HT1080 (cell line): ENCODE results near the gene ZNF765. TPM values are rescaled to one million over a fixed set of nuclear protein-coding genes. Genes with fewer than 3 reads are reported as not detected.
"Not testable (repeated sequence)": the region's sequence is repeated elsewhere in the genome, so short reads cannot be mapped to it uniquely, and the experiment has no call there.

Experiments
- DNase-seq: peaks from one replicate; pipeline ENCODE4 v3.0.0-alpha.2; 2015; ENCODE audit warnings: low read depth
- total RNA-seq: library from RNA; depleted of rRNA; stranded (reverse); fragments of >200 nt; shearing (Covaris generic); gene quantifications from 2 replicates; pipeline ENCODE4 v1.2.3, GENCODE V29; 2014

Gene ZNF765
- total RNA-seq, 1 experiment from 2014 or later: 8.0 TPM

- not testable (repeated sequence) for DNase-seq
Measured at GRCh38 chr19:53420520-53421315, 25.8 kb downstream of the ZNF765 start.

DNA sequence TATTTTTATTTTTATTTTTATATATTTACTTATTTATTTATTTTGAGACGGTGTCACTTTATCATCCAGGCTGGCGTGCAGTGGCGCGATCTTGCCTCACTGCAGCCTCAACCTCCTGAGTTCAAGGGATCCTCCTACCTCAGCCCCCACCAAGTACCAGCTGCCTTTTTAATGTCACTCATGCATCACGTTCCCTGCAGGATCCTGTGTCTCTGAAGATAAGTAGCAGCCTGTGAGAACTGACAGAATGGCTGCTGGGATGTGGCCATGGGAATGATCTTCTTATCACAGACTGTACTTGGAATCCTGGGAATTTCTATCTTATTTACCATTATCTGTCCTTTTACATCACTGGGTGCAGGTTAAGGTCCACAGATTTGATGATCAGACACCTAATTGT, 27.6 kb downstream of the ZNF765 start:
- no peak for DNase-seq

DNA sequence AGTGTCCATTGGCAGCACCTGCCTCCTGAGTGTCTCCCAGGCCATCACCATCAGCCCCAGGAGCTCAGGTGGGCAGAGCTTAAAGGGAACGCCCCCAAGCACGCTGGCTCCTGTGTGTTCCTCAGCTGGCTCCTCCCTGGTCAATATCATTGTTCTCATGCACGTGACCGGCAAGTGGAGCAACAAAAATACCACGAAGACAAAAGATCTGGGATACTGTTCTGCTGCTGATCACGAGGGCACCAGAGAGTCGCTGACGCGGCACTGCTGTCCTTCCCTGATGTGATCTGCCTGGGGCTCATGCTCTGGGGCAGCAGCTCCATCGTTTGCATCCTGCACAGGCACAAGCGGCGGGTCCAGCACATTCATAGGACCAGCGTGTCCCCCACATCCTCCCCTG, 28.1 kb downstream of the ZNF765 start:
- not testable (repeated sequence) for DNase-seq

DNA sequence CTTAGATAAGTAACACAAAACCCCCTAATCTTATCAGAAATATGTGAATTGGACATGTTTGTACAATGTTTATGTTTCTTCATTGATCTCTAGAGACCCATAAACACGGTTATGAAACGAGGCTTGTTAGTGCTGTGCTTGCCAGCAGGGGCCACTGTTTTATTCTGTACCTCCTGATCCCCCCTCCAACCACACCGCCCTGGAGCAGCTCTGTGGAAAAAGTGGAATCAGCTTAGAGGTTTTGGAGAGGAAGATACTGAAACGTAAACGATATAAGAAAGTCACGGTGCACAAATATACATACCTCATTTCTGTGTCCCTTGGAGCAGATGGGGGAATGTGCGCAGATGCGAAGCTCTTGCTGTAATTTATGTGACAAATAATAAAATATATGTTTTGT, 28.7 kb downstream of the ZNF765 start:
- not testable (repeated sequence) for DNase-seq

DNA sequence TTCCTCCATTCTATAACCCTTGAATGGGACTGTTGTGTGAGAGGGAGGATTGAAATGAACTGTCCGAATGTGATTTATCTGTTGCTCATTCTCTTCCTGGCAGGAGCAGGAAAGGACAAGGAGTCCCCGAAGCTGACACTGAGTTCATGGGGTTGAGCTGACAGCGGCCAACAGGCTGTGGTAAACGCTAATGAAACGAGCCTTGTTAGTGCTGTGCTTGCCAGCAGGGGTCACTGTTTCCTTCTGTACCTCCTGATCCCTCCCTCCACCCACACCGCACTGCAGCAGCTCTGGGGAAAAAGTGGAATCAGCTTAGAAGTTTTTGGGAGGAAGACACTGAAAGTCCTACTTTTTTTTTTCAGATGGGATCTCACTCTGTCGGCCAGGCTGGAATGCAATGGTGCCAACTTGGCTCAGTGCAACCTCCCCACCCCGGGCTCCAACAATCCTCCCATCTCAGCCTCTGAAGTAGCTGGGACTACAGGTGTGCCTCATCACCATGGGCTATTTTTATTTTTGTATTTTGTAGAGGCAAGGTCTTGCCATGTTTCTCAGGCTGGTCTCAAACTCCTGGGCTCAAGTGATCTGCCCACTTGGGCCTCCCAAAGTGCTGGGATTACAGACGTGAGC, 30.1 kb downstream of the ZNF765 start:
- peak; percentile 42 for DNase-seq

GRCh38 chr19:53431399-53432087, 36.6 kb downstream of the ZNF765 start, which contains the start of gene ZNF761:
Gene ZNF761 (plus strand): TSS chr19:53431984. CDS start chr19:53447269, 15,285 bp downstream.
- DNase-seq: peak; percentile 75

DNA sequence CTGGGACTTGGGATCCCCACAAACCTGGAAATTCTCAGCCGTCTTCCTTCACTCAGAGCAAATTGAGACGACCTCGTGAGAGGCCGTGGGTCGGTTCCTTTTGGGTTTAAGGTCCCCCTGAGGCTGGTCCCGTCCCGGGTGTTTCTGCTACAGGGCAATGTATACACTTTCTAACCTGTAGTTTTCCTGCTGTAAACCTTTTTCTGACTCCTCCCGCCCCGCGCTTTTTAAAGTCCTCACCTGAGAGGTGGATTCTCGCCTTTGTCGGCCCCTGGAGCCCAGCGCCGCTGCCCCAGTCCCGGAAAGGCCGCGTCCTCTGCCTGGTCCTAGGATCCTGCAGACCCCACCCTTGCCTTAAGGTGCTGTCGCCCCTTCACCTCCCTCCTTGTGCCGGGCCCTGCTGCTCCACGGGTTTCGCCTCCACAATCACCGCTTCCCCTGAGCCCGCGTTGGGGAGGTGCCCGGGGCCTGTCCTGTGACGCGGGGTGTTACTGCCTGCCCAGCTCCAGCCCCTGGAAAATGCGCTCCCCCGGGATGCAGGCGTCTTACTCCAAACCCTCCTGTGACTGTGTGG, 37.2 kb downstream of the ZNF765 start:
- peak; percentile 17 for DNase-seq

DNA sequence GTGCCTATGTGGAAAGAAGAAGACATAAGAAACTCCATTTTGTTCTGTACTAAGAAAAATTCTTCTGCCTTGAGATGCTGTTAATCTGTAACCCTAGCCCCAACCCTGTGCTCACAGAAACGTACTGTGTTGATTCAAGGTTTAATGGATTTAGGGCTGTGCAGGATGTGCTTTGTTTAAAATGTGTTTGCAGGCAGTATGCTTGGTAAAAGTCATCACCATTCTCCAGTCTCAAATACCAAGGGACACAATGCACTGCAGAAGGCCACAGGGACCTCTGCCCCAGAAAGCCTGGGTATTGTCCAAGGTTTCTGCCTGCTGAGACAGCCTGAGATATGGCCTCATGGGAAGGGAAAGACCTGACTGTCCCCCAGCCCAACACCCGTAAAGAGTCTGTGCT, 48.9 kb downstream of the ZNF765 start:
- not testable (repeated sequence) for DNase-seq

GRCh38 chr19:53447196-53447595, 52.2 kb downstream of the ZNF765 start:
- not testable (repeated sequence) for DNase-seq

DNA sequence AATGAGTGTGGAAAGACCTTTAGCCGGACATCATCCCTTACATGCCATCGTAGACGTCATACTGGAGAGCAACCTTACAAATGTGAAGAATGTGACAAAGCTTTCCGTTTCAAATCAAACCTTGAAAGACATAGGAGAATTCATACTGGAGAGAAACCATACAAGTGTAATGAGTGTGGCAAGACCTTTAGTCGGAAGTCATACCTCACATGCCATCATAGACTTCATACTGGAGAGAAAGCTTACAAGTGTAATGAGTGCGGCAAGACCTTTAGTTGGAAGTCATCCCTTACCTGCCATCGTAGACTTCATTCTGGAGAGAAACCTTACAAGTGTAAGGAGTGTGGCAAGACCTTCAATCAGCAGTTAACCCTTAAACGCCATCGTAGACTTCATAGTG, 60.9 kb downstream of the ZNF765 start:
- DNase-seq: no peak

- DNase-seq: not testable (repeated sequence)
Measured at GRCh38 chr19:53460131-53460721, 65.3 kb downstream of the ZNF765 start.

GRCh38 chr19:53461866-53462265, 66.9 kb downstream of the ZNF765 start:
- no peak for DNase-seq

DNA sequence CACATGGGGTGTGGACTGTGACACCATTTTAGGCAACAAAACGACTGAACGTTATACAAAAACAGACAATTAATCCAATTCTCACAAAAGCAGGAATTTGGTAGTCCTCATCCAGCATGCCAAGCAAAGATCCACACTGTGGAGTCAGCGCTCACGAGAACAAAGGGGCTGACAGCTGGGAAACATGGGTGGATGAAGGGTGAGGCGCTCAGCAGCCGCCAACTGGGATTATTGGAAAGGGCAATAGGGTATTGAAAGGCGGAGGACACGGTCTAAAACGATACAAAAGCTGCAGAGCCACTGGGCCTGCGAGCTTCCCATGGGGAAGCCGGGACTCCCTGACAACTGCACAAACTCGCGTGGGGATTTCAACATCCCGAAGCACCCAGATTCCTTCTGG, 67.9 kb downstream of the ZNF765 start:
- no peak for DNase-seq

DNA sequence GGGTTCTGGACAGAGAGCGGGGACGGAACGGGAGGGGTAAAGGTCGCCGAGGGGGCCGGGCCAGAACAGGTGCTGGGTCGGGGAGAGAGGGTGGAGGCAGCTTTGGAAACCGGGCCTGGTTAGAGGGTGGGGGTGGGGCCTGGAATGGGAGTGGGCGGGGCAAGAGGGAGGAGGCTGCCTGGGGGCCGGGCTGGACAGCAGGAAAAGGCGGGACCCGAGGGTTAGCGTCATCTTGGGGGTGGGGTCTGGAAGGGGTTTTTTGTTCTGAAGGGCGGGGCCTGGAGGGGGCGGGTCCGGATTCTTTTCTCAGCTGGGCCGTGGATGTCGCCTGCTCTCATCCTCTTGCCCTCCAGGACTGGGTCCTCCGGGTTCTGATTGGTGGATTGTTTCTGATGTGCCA, 68.3 kb downstream of the ZNF765 start:
- no peak for DNase-seq

DNA sequence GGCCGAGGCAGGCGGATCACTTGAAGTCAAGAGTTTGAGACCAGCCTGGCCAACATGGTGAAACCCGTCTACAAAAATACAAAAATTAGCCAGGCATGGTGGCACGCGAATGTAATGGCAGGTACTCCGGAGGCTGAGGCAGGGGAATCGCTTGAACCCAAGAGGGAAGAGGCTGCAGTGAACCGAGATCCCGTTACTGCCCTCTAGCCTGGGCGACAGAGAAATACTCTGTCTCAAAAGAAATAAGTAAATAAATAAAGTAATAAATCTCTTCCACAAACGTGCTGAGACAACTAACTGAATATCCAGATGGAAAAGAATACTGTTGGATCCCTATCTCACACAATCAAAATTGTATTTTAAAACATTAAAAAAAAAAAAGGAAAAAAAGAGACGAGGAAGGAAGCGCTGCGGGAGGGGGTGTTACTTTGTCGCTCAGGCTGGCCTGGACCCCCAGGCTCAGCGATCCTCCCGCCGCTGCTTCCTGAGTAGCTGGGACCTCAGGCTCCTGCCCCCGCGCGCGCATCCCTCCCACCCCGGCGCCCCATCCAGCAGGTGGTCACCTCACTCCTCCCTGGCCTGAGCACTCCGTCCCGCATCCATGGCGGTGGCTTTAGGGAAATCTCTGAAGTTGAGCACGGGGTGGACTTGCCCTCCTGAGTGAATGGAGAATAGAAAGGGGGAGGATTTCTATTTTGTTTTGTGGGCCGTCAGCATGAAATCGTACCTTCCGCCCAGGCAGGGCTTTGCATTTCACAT, 72.0 kb downstream of the ZNF765 start:
- DNase-seq: no peak

DNA sequence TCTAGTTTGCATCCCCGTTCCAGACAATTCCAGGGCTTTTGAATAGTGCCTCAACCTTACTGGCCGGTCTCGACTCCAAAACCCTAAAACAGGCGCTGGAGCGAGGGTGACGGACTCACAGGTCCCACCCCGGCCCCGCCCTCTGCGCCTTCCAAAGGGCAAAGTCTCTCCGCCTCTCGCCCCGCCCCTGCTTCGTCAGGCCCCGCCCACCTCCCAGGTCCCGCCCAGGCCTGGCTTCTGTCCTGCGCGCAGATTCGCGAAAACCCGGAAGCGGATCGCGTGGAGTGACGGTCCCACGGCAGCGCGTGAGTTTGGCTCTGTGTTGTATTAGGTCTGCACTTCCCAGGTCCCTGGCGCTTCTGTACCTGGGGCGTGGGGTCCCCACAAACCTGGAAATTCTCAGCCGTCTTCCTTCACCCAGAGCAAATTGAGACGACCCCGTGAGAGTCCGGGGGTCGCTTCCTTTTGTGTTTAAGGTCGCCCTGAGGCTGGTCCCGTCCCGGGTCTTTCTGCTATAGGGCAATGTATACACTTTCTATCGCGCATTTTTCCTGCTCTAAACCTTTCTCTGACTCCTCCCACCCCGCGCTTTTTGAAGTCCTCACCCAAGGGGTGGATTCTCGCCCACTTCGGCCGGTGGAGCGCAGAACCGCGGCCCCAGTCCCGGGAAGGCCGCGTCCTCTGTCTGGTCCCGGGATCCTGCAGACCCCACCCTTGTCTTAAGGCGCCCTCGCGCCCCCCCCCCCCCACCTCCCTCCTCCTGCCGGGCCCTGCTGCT, 72.7 kb downstream of the ZNF765 start, which contains the start of gene ZNF813:
Gene ZNF813 (plus strand): TSS at position 249 of the 778 bp plus-strand sequence. CDS start 16,090 bp downstream, outside the sequence.
- DNase-seq: peak; percentile 17

DNA sequence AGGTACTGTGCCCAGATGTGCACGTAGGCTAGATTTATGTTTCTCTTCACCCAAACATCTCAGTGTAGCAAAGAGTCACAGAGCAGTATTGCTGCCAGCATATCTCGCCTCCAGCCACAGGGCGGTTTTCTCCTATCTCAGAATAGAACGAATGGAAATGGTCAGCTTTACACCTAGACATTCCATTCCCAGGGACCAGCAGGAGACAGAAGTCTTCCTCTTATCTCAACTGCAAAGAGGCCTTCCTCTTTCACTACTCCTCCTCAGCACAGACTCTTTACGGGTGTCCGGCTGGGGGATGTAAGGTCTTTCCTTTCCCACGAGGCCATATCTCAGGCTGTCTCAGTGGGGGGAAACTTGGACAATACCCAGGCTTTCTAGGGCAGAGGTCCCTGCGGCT, 73.7 kb downstream of the ZNF765 start:
- DNase-seq: not testable (repeated sequence)

- no peak for DNase-seq
Measured at GRCh38 chr19:53471916-53472315, 77.0 kb downstream of the ZNF765 start.

GRCh38 chr19:53474832-53475231, 79.9 kb downstream of the ZNF765 start:
- DNase-seq: not testable (repeated sequence)

- DNase-seq: peak; percentile 35
Measured at GRCh38 chr19:53475470-53475869, 80.5 kb downstream of the ZNF765 start.
